ENCODE measurements around the gene ANKRD11.

ANKRD11 gene

GRCh38 chr16:89444728-89445127 lies 45.6 kb downstream of the ANKRD11 start:
- H3K4me3 ChIP-seq (ENCODE audit: insufficient read depth, low read length, poor library complexity, severe bottlenecking), result no peak overlapping the region
- no peaks in the 10 kb centered on the region for H3K9me3 ChIP-seq (ENCODE audit: insufficient read depth, low read length)
- no peaks in the 10 kb centered on the region for H3K27me3 ChIP-seq (ENCODE audit: low read length)
- TF ChIP-seq CTCF (IDR thresholded peaks at IDR 0.05; ENCODE audit: insufficient read depth, low read length, poor library complexity, severe bottlenecking) (no peak), EZH2phosphoT487 (conservative IDR thresholded peaks at IDR 0.05; ENCODE audit: low read length) (no peak)
- no peak overlapping the region for H3K27ac ChIP-seq (ENCODE audit: low read depth, low read length)
- H3K9ac ChIP-seq (ENCODE audit: low read length), result no peak overlapping the region
- no peaks in the 10 kb centered on the region for H3K36me3 ChIP-seq (ENCODE audit: low read length)
- no peaks in the 10 kb centered on the region for H3K9me2 ChIP-seq (replicated peaks; ENCODE audit: insufficient read depth, low read length)
- peaks cover 56% of the 10 kb centered on the region for H4K20me1 ChIP-seq (ENCODE audit: low read depth, low read length)
- H3F3A ChIP-seq (ENCODE audit: insufficient read depth), result no peaks in the 10 kb centered on the region
- no peak overlapping the region for H2AFZ ChIP-seq (ENCODE audit: low read depth, low read length, severe bottlenecking)
- H3K79me2 ChIP-seq (ENCODE audit: insufficient read depth, low read length), result peaks cover 100% of the 10 kb centered on the region
- H3K4me2 ChIP-seq (ENCODE audit: low read depth, low read length, poor library complexity, severe bottlenecking), result no peak overlapping the region

GRCh38 chr16:89444151-89444723 lies 46.1 kb downstream of the ANKRD11 start:
- Histone ChIP-seq H3K9ac (ENCODE audit: low read length) (no peak overlapping the region), H3F3A (ENCODE audit: insufficient read depth) (no peaks in the 10 kb centered on the region), H3K36me3 (ENCODE audit: low read length) (no peaks in the 10 kb centered on the region), H3K79me2 (ENCODE audit: insufficient read depth, low read length) (peaks cover 100% of the 10 kb centered on the region), H4K20me1 (ENCODE audit: low read depth, low read length) (peaks cover 60% of the 10 kb centered on the region), H3K9me2 (replicated peaks; ENCODE audit: insufficient read depth, low read length) (no peaks in the 10 kb centered on the region), H3K27ac (ENCODE audit: low read depth, low read length) (no peak overlapping the region), H3K27me3 (ENCODE audit: low read length) (no peaks in the 10 kb centered on the region), H2AFZ (ENCODE audit: low read depth, low read length, severe bottlenecking) (no peak overlapping the region), H3K4me2 (ENCODE audit: low read depth, low read length, poor library complexity, severe bottlenecking) (no peak overlapping the region), H3K9me3 (ENCODE audit: insufficient read depth, low read length) (no peaks in the 10 kb centered on the region), H3K4me3 (ENCODE audit: insufficient read depth, low read length, poor library complexity, severe bottlenecking) (no peak overlapping the region)
- TF ChIP-seq EZH2phosphoT487 (conservative IDR thresholded peaks at IDR 0.05; ENCODE audit: low read length) (no peak), CTCF (IDR thresholded peaks at IDR 0.05; ENCODE audit: insufficient read depth, low read length, poor library complexity, severe bottlenecking) (no peak)

GRCh38 chr16:89443727-89444084 lies 46.7 kb downstream of the ANKRD11 start:
- Histone ChIP-seq H3F3A (ENCODE audit: insufficient read depth) (no peaks in the 10 kb centered on the region), H3K36me3 (ENCODE audit: low read length) (no peaks in the 10 kb centered on the region), H3K4me3 (ENCODE audit: insufficient read depth, low read length, poor library complexity, severe bottlenecking) (no peak overlapping the region), H4K20me1 (ENCODE audit: low read depth, low read length) (peaks cover 60% of the 10 kb centered on the region), H2AFZ (ENCODE audit: low read depth, low read length, severe bottlenecking) (no peak overlapping the region), H3K27me3 (ENCODE audit: low read length) (no peaks in the 10 kb centered on the region), H3K9me2 (replicated peaks; ENCODE audit: insufficient read depth, low read length) (no peaks in the 10 kb centered on the region), H3K4me2 (ENCODE audit: low read depth, low read length, poor library complexity, severe bottlenecking) (no peak overlapping the region), H3K9me3 (ENCODE audit: insufficient read depth, low read length) (no peaks in the 10 kb centered on the region), H3K27ac (ENCODE audit: low read depth, low read length) (no peak overlapping the region), H3K79me2 (ENCODE audit: insufficient read depth, low read length) (peaks cover 100% of the 10 kb centered on the region), H3K9ac (ENCODE audit: low read length) (no peak overlapping the region)
- TF ChIP-seq EZH2phosphoT487 (conservative IDR thresholded peaks at IDR 0.05; ENCODE audit: low read length) (no peak), CTCF (IDR thresholded peaks at IDR 0.05; ENCODE audit: insufficient read depth, low read length, poor library complexity, severe bottlenecking) (no peak)

All from SU-DHL-6 (cell line).